ENCODE measurements around the gene TMEM252.

The TMEM252 gene

GRCh38 chr9:68540712-68541535 is at the start of gene TMEM252:
TMEM252 (minus strand) TSS chr9:68540883; CDS start chr9:68540814, 69 bp downstream.
- DNase-seq (ENCODE audit: low read depth), result no peak

- no peak for DNase-seq (ENCODE audit: low read depth)
Observed at GRCh38 chr9:68585034-68585761, 44.5 kb upstream of the TMEM252 start.

GRCh38 chr9:68584189-68585033 is 43.7 kb upstream of the TMEM252 start:
- peak; percentile 45 for DNase-seq (ENCODE audit: low read depth)

GRCh38 chr9:68581696-68582095 is 41.0 kb upstream of the TMEM252 start:
- no peak for DNase-seq (ENCODE audit: low read depth)

GRCh38 chr9:68577774-68578591 is 37.3 kb upstream of the TMEM252 start:
- DNase-seq (ENCODE audit: low read depth), result no peak

- no peak for DNase-seq (ENCODE audit: low read depth)
Observed at GRCh38 chr9:68575817-68576216, 35.1 kb upstream of the TMEM252 start.

- no peak for DNase-seq (ENCODE audit: low read depth)
Observed at GRCh38 chr9:68574150-68574549, 33.5 kb upstream of the TMEM252 start.

- no peak for DNase-seq (ENCODE audit: low read depth)
Observed at GRCh38 chr9:68567565-68567964, 26.9 kb upstream of the TMEM252 start.

- DNase-seq (ENCODE audit: low read depth), result no peak
Observed at GRCh38 chr9:68562461-68562860, 21.8 kb upstream of the TMEM252 start.

GRCh38 chr9:68560071-68560844 is 19.6 kb upstream of the TMEM252 start:
- peak; percentile 8 for DNase-seq (ENCODE audit: low read depth)

- no peak for DNase-seq (ENCODE audit: low read depth)
Observed at GRCh38 chr9:68558545-68558944, 17.9 kb upstream of the TMEM252 start.

GRCh38 chr9:68555437-68556150 is 14.9 kb upstream of the TMEM252 start:
- no peak for DNase-seq (ENCODE audit: low read depth)

GRCh38 chr9:68552700-68553476 is 12.2 kb upstream of the TMEM252 start:
- no peak for DNase-seq (ENCODE audit: low read depth)

GRCh38 chr9:68551191-68551590 is 10.5 kb upstream of the TMEM252 start:
- DNase-seq (ENCODE audit: low read depth), result no peak

GRCh38 chr9:68548241-68548640 is 7.6 kb upstream of the TMEM252 start:
- no peak for DNase-seq (ENCODE audit: low read depth)

GRCh38 chr9:68547417-68547816 is 6.7 kb upstream of the TMEM252 start:
- no peak for DNase-seq (ENCODE audit: low read depth)

- no peak for DNase-seq (ENCODE audit: low read depth)
Observed at GRCh38 chr9:68546596-68547390, 6.1 kb upstream of the TMEM252 start.

GRCh38 chr9:68545033-68545705 is 4.5 kb upstream of the TMEM252 start:
- no peak for DNase-seq (ENCODE audit: low read depth)
